SH-SY5Y (cell line): Measurements from ENCODE around the gene MYORG.

Experiments
- GATA2 ChIP-seq: IDR thresholded peaks from 2 replicates; pipeline ENCODE4 v1.6.1; 2011; ENCODE audit warnings: mild to moderate bottlenecking, low read depth, low read length
- GATA3 ChIP-seq: IDR thresholded peaks from 2 replicates; pipeline ENCODE4 v1.6.1; 2011; ENCODE audit warnings: low read depth, mild to moderate bottlenecking, low read length, moderate library complexity

DNA sequence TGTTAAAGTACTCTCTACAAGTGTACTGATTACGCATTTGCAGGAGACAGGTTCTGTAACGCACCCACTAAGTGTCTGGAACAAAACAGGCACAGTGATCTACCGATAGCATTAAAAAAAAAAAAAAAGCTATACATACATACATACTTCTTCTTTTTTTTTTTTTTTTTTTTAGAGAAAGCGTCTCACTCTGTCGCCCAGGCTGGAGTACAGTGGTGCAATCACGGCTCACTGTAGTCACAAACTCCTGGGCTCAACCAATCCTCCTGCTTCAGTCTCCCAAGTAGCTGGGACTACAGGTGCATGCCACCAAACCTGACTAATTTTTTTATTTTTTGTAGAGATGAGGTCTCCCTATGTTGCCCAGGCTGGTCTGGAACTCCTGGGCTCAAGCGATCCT, 55.2 kb downstream of the MYORG start:
- TF ChIP-seq GATA3, result no peak
- no peak for TF ChIP-seq GATA2
